Stimulated activated CD4-positive, alpha-beta T cell treated with anti-CD3 and anti-CD28 coated beads, Interleukin-1b, Interleukin-23, amount 100 ng/mL, for 4 hours (primary cell): ENCODE measurements around the gene DNAJB2.
A peak's percentile ranks its signal among the peaks of the same experiment; 100 is the strongest.

Source experiments
- DNase-seq, 2 donors: peaks; one replicate each; pipeline ENCODE4 v3.0.0-alpha.2; 2020; ENCODE audit warnings: low read depth in 2 of 2

Gene DNAJB2

DNA sequence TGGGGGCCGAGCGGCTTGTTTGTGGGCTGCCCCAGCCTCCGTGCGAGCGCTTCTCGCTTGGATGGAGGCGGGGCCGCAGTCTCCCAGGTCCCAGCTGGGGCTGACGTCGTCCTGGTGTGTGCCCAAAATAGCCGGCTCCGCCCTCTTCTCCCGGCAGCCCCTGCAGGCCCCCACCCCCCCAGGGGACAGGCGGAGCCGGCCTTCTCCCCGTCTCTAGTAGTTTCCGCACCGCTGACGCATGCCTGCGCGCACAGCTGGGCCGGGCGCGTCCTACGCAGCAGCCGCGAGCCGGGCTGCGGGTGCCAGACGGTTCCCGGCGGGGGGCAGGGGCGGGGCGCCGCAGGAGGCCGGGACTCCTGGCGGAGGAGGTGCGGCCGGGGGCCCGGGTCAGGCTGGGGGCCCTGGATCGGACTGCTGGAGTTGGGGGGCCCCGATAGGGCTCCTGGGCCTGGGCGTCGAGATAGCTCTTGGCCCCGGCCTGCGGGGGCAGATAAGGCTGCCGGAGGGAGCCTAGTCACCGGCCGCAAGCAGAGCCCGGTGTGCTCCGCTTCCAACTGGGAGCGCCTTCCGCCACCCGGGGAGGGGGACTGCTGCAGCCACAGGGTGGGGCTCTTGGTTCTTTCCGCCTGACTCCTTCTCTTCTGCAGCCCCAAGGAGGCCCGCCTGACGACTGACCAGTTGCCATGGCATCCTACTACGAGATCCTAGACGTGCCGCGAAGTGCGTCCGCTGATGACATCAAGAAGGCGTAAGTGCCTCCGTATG, at the start of gene DNAJB2:
TSS of gene DNAJB2 (plus strand) at position 216 of the 765 bp plus-strand sequence. CDS start at position 684, 468 bp downstream.
- peak; percentile 98 for DNase-seq

DNA sequence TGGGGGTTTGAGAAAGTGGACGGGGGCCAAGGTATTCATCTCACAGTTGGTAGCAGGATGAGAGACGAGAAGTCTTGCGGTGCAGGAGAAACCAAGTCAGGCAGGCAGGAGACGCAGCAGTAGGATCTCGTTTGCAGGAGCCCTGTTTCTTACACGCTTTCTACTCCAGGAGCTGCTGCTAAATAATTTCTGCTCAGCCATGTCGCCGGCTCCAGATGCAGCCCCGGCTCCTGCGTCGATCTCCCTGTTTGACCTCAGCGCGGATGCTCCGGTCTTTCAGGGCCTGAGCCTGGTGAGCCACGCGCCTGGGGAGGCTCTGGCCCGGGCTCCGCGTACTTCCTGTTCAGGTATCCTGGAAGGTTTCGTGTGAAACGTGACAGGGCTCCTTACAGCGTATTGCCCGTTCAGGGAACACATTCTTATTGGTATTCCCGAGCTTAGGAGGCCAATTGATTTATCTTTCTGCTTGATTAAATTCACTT, 49.1 kb upstream of the DNAJB2 start:
- DNase-seq: peak in 1 of 2 donors; percentile 30

DNA sequence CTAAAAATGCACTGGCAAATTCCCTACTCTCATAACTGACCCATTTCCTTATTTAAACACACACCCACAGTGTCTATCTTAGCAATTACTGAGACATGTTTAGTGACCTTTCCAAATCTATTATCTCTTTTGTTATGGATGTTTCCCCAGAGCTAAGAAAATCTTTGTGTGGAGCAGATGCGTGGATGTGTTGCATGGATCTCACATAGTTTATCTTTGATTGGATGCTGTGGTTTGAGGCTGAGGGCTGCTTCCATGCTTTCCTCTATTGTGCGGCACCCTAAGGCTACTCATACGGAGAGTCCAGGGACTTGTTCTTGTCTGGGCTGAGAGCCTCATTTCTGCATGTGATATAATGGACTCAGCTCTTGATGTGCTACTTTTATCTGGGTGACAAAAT, 44.8 kb upstream of the DNAJB2 start:
- DNase-seq: no peak

DNA sequence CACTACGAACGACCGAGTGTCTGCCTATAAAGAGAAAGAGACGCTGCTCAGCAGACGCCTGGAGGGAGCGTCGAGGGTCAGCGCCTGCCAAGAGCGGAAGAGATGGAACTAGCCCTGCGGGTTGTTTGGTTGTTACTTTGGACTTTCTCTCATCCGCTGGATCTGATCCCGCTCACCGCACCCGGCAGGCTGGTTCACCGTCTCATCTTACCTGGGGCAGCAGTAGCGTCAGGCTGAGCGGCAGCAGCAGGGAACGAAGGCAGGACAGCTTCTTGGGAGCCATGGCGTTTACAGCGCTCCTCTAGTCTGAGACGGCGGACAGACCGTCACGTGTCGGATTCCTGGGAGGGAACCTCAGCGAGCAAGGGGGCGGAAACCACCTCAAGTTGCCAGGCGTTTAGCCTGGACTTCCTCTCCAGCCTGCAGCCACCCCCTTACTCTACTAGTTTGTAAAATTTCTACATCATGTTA, 35.8 kb upstream of the DNAJB2 start:
- no peak for DNase-seq

DNA sequence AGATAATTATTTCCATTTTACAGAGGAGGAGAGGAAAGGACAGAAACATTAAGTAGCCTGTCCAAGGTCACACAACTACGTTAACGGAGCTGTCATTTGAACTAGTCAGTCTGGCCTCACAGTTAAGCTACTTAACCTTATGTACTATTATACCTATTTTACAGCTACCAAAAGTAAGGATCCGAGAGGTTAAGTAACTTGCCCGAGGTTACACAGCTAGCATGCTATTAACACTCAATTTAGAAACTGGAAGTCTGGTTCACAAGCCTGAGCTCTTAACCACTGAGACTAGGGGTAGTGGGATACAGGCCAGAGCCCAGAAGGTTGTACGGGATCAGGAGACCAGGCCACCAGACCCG, 34.4 kb upstream of the DNAJB2 start:
- no peak for DNase-seq

DNA sequence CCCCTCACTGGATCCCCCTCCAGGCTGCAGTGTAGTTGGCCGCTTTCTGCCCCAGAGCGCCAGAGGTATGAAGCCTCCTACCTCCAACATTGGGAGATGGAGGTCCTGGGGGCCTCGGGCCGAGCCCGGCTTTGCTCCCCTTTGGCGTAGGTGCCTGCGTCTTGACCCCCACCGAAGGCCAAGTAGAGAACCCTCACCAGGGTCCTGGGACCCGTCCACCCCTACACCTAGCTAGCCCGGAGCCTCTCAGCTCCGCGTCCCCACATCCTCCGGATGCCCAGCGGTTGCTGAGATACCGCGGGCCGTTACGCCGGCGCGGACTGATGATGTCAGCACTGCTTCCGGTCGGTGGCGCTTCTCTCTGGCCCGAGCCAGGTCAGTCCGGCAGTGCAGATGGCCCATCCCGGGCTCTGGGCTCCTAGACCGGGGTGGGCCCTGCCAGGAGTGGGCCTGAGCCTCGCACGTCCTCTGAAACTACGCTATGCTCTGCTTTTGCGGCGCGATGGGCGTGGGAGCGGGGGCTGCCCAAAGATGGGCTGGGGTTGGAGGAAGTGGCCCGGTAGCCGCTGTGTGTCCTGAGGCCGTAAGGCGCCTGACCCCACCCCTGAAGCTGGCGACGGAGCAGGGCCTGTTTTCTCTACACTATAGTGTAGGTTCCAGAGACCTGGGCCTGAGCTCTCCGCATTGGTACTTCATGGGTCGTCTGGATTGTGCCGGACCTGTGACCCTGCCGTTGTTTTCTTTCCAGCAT, 33.8 kb upstream of the DNAJB2 start, which contains the start of the genes GLB1L and STK16:
TSS of gene GLB1L (minus strand) at position 297 of the 751 bp plus-strand sequence. CDS start 1,871 bp downstream, outside the sequence.
TSS of gene STK16 (plus strand) at position 332 of the 751 bp plus-strand sequence. CDS start 521 bp downstream, outside the sequence.
- DNase-seq: peak; percentile 78 to 86

DNA sequence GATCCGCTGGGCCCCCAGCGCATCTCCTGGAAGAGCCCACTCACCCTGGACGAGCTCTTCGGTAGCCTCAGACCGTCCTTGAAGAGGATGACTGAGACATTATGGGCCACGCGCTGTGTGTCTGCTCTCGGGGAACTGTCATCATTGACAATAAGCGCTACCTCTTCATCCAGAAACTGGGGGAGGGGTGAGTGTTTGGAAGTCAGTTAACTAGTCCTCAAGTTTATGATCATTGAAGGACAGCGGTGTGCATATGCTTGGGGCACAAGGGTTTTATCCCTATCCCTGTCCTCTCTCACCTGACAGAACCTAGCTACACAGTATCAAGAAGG, 33.3 kb upstream of the DNAJB2 start:
- DNase-seq: no peak

DNA sequence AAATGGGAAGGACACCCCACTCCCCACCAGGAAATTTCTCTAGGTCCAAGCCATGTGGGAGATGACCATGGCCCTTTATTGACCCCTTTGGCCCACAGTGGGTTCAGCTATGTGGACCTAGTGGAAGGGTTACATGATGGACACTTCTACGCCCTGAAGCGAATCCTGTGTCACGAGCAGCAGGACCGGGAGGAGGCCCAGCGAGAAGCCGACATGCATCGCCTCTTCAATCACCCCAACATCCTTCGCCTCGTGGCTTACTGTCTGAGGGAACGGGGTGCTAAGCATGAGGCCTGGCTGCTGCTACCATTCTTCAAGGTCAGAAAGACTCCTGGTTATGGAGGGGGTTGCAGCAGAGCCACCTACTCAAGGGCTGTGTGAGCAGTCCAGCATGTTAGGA, 32.6 kb upstream of the DNAJB2 start:
- no peak for DNase-seq

DNA sequence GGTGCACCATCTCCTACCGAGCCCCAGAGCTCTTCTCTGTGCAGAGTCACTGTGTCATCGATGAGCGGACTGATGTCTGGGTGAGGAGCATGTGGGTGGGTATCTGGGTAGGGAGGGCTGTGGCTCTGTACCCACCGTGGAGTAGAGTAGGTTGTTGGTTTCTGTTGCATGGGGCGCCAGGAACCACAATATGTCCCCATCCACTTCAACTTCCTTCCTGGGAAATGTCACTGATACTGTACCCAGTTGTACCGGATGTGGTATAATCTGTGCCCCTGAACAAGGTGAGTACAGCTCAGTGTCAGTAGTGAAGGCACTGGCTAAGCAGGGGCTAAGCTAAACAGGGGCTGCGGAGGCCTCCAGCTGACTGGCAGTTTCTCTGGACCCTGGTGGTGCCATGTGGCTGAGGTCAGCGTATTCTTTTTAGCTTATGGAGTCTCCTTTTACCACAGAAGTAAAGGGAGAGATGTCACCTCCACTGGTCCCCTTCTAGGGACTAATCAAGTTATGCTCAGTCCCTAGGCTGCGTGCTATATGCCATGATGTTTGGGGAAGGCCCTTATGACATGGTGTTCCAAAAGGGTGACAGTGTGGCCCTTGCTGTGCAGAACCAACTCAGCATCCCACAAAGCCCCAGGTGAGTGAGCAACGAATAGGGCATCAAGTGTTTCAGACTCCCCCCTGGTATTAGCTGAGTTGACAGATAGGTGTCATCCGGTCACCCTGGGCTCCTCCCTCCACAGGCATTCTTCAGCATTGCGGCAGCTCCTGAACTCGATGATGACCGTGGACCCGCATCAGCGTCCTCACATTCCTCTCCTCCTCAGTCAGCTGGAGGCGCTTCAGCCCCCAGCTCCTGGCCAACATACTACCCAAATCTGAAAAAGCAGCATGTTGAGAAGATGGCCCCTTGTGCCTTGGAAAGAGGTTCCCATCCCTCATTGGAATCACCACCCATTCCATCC, 31.2 kb upstream of the DNAJB2 start:
- DNase-seq: peak; percentile 33 to 57

DNA sequence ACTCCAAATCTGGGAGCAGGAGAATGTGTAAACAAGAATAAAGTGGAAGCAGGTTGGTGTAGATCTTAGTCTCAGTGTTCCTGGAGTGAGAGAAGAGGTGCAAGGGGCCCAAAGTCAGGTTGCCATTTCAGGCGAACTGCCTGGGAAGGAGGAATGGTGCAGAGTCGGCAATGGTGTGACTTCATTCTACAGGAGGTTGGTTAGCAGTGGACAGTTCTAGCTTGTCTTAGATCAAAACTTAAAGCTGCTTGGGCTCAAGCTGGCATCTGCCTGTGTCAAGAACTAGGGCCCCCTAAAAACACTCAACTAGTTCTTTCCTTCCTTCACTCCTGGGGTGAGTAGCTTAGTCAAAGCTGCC, 30.3 kb upstream of the DNAJB2 start:
- no peak for DNase-seq

DNA sequence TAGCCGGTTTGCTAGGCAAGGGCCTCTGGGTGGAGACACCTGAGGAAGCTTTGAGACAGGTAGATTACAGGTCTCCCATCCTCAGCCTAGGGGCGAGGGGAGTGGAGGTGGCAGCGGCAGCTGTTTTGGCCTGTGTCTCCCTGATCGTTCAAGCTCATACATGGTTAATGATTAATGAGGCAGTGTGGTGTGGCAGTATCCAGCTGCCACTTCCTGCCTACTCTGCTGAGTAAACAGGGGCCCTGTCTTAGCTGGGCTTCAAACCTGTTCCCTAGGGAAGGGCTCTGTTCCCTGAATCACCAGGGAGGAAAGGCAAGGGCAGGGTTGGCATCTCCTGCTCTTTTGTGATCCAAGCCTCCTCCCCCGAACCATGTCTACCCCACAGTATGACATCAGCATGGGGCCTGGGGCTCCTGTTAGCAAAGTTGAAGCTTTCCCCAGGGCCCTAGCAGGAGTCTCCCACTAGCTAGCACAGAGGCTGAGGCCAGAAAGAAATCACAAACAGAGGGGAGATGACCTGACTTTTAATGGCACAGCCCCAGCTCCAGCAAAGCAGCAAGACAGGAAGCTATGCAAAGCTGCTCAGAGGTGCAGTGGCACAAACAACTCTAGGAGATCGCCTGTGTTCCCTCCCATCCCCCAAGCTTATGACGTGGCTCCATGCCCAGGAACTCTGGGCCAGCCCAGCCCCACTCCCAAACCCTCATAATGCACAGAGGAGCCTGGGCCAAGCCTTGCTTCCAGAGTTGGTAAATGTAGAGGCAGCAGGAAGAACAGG, 29.8 kb upstream of the DNAJB2 start:
- DNase-seq: peak in 1 of 2 donors; percentile 8

DNA sequence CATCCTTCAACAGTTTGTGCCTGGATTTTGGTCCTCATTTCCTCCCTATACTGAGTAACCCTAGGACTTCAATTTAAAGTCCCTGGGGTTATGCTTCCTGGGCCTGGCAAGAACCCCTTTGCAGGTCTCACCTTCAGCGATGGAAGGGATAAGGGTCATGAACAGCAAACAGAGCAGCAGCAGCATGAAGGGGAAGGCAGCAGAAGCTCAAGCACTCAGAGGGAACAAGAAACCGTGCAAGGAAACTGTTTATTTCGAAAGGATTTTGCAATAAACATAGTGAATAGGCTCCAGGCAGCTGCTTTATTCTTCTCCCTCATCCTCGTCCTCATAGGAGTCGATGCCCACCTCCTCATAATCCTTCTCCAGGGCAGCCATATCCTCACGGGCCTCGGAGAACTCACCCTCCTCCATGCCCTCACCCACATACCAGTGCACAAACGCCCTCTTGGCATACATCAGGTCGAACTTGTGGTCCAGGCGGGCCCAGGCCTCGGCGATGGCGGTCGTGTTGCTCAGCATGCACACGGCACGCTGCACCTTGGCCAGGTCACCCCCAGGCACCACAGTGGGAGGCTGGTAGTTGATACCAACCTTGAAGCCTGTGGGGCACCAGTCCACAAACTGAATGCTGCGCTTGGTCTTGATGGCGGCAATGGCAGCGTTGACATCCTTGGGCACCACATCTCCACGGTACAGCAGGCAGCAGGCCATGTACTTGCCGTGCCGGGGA, 29.0 kb upstream of the DNAJB2 start:
- no peak for DNase-seq

DNA sequence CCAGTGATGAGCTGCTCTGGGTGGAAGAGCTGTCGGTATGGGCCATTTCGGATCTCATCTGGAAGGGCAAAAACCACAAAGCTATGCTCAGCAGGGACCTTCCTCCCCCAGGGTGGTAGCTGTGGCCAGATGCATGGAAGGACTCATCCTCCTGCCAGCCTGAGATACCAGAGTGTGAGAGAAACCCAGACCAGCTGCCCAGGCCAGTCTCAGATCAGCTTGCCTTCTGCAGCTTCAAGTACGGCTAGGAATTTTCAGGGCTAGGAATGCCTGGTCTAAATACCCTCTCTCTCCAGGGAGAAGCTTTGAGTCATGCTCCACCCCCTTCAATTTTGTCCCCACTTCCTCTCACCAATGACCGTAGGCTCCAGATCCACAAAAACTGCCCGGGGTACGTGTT, 27.5 kb upstream of the DNAJB2 start:
- no peak for DNase-seq

DNA sequence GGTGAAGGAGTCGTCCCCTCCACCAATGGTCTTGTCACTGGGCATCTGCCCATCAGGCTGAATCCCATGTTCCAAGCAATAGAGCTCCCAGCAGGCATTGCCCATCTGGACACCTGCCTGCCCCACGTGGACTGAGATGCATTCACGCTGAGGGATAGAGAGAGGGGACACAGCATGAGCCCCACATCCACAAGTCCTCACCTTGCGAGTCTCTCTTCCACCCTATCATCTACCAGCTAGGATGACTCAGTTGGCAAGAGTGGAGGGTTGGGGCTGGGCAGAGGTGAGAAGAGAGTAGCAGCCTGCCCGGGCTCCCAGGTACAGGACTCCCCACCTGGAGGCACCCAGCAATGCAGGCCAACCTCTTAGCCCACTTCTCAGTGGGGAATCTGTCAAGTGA, 27.1 kb upstream of the DNAJB2 start:
- no peak for DNase-seq

DNA sequence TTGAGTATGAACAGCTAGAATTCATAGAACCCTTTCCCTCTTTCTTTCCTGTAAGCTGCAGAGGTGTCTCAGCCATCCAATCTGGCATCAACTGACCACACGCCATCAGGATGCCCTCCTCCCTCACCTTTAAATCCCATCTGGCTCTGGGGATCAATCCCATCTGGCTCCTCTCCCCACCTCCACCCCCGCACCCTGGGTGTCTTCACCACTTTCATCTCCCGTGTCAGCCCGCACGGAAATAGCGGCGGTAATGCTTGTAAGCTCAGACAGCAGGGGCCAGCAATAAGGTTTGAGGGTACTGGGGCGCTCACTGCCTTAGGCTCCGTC, 26.6 kb upstream of the DNAJB2 start:
- DNase-seq: peak in 1 of 2 donors; percentile 33

DNA sequence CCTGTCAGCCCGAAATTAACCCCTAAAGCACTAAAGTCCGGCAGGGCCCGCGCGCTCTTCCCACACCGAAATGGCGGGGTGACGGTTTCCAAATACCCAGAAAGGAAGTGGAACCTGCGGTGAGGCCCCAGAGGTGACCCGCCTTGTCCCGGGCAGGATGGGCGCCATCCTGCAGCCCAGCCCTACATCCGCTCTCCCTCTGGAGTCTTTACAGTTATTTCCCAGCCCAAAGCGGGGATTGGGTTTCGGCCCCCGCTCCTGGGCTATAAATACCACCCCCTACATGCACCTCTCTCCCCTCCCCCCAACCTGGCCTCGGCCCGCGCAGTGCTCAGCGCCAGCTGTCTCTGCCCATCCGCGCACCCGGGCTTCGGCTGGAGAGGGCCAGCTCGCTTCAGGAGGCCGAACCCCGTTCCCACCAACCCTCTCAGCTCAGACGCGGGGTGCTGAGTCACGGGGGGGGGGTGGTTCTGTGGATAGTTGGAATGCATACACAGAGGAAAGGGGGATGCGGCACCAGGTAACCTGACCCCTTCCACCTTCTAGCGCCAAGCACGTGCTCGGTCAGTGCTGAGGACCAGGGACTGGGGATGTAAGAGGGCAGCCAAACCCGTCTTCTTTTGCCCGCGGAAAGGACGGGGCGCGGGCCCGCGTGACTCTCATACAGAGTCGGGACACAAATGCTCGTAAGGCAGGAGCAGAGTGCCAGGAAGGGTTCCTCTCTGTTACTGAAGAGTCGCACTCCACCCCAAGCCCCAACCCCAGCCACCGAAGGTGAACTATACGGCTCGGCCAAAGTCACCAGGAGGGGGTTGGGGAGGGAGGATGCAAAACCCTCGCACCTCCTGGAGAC, 26.0 kb upstream of the DNAJB2 start, which contains the start of gene TUBA4B:
TSS of gene TUBA4B (plus strand) at position 344 of the 853 bp plus-strand sequence. CDS start at position 509, 165 bp downstream.
- peak in 1 of 2 donors; percentile 30 for DNase-seq

DNA sequence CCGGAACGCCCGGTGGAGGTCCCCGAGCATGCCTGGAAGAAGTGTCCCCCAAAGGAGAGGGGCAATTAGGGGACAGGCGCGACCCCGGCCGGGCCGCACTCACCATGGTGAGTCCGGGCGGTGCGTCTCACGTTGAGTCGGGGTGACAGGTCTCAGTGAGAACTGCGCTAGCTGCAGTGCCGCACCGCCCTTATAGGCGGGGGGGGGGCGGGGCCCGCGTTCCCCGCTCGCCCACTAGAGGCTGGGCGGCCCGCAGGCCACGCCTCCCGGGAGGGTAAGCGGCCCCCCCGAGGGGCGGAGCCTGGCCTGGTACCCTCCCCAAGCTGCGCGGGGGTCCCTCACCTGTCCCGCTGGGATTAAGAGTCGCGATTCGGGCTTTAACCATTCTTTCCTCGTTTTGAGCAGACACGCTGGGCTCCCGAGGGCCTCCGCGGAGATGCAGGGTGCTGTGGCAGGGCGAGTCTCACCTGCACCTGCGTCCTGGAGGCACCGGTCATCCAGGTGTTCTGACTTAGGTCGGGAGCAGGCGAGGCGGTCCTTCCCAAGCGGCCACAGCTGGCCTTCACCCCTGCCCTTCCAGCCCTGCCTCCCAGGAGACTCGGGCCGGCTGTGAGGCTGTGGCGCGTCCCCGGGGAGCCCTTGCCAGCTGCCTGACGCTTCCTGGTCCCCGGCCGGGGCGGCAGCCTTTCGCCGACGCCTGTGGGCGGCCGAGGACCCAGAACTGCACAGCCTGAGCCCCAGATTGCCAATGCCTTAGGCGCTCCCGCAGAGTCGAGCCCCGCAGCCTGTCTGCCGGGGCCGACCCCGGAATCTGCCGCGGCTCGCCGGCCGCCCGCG, 25.2 kb upstream of the DNAJB2 start, which contains the start of gene TUBA4A:
TSS of gene TUBA4A (minus strand) at position 166 of the 837 bp plus-strand sequence. CDS start at position 106, 60 bp downstream.
- DNase-seq: peak; percentile 88 to 92

DNA sequence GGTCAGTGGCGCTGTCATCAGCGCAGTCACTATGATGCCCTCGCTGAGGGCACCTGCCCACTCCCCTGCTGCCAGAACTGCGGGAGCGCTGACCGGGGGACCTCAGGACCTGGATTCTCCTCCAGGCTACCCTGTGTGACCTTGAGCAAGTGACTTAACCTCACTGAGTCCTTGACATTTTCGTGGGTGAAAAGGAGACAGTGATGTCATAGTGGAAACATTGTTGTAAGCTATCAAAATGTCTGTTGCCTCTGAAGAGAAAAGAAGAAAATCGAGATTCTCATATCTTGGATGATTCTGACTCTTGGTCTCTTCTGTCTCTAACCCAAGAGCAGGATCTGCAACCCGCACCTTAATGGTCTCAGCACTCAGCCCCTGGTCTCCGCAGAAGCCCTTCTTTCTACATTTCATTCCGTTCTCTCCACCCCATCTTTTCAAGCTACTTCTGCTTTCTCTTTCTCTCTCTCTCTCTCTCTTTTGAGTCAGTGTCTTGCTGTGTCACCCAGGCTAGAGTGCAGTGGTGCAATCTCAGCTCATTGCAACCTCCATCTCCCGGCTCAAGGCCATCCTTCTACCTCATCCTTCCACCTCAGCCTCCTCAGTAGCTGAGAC, 24.5 kb upstream of the DNAJB2 start:
- DNase-seq: peak in 1 of 2 donors; percentile 22
